DND-41 (cell line): Measurements from ENCODE around the gene FBLN5.

ENCODE experiments used
- EZH2 ChIP-seq: IDR thresholded peaks from 3 replicates; pipeline ENCODE4 v1.6.1; 2012; ENCODE audit warnings: borderline replicate concordance, low read depth, mild to moderate bottlenecking, moderate library complexity, low read length, inconsistent platforms; ENCODE audit not compliant: severe bottlenecking
- TF ChIP-seq, protein P1 (sequence below): IDR thresholded peaks from 2 replicates; pipeline ENCODE4 v1.5.1; 2012; ENCODE audit warnings: borderline replicate concordance, low read length, moderate library complexity, mild to moderate bottlenecking; ENCODE audit not compliant: poor library complexity, severe bottlenecking; ENCODE audit errors: extremely low read depth

DNA sequence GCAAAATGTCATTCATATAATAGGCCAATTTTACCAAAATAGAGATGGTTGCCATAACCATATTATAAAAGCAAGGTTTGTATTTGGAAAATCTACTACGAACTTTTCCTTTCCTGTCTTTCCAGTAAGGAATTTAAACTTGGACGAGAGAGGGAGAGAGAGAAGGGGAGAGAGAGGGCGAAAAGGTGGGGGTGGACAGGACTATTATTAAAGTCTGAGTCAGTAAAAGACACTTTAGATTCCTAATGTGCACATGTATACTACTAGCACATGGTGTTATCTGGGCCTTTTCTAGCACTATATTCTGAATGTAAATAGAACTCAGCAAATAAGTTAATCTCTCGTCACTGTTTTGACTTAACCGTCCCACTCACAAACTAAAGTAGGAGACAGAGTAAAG, 30.4 kb upstream of the FBLN5 start:
- no peak for TF ChIP-seq EZH2
- TF ChIP-seq, protein P1, sequence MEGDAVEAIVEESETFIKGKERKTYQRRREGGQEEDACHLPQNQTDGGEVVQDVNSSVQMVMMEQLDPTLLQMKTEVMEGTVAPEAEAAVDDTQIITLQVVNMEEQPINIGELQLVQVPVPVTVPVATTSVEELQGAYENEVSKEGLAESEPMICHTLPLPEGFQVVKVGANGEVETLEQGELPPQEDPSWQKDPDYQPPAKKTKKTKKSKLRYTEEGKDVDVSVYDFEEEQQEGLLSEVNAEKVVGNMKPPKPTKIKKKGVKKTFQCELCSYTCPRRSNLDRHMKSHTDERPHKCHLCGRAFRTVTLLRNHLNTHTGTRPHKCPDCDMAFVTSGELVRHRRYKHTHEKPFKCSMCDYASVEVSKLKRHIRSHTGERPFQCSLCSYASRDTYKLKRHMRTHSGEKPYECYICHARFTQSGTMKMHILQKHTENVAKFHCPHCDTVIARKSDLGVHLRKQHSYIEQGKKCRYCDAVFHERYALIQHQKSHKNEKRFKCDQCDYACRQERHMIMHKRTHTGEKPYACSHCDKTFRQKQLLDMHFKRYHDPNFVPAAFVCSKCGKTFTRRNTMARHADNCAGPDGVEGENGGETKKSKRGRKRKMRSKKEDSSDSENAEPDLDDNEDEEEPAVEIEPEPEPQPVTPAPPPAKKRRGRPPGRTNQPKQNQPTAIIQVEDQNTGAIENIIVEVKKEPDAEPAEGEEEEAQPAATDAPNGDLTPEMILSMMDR: no peak
